ENCODE data around the gene GBGT1.
"Not testable (repeated sequence)": the region's sequence is repeated elsewhere in the genome, so short reads cannot be mapped to it uniquely, and the experiment has no call there.

The GBGT1 gene

GRCh38 chr9:133199648-133200321 lies 36.1 kb upstream of the GBGT1 start:
- DNase-seq (ENCODE audit: low spot score) = no peak

GRCh38 chr9:133195029-133195428 lies 31.3 kb upstream of the GBGT1 start:
- DNase-seq (ENCODE audit: low spot score) = no peak

- no peak for DNase-seq (ENCODE audit: low spot score)
Observed at GRCh38 chr9:133194597-133194996, 30.9 kb upstream of the GBGT1 start.

- DNase-seq (ENCODE audit: low spot score) = no peak
Observed at GRCh38 chr9:133191989-133192388, 28.3 kb upstream of the GBGT1 start.

GRCh38 chr9:133189826-133190225 lies 26.1 kb upstream of the GBGT1 start:
- DNase-seq (ENCODE audit: low spot score) = no peak

- DNase-seq (ENCODE audit: low spot score) = no peak
Observed at GRCh38 chr9:133188843-133189180, 25.1 kb upstream of the GBGT1 start.

GRCh38 chr9:133188006-133188842 lies 24.5 kb upstream of the GBGT1 start:
- peak; percentile 54 for DNase-seq (ENCODE audit: low spot score)

GRCh38 chr9:133187561-133188005 lies 23.9 kb upstream of the GBGT1 start:
- no peak for DNase-seq (ENCODE audit: low spot score)

GRCh38 chr9:133186736-133187135 lies 23.0 kb upstream of the GBGT1 start:
- no peak for DNase-seq (ENCODE audit: low spot score)

GRCh38 chr9:133184971-133185370 lies 21.3 kb upstream of the GBGT1 start:
- DNase-seq (ENCODE audit: low spot score) = peak; percentile 68

- no peak for DNase-seq (ENCODE audit: low spot score)
Observed at GRCh38 chr9:133182151-133182550, 18.4 kb upstream of the GBGT1 start.

- DNase-seq (ENCODE audit: low spot score) = no peak
Observed at GRCh38 chr9:133181561-133181960, 17.8 kb upstream of the GBGT1 start.

GRCh38 chr9:133180953-133181352 lies 17.2 kb upstream of the GBGT1 start:
- no peak for DNase-seq (ENCODE audit: low spot score)

- no peak for DNase-seq (ENCODE audit: low spot score)
Observed at GRCh38 chr9:133173056-133173455, 9.3 kb upstream of the GBGT1 start.

GRCh38 chr9:133171161-133171961 lies 7.6 kb upstream of the GBGT1 start:
- DNase-seq (ENCODE audit: low spot score) = no peak

- no peak for DNase-seq (ENCODE audit: low spot score)
Observed at GRCh38 chr9:133170716-133171115, 7.0 kb upstream of the GBGT1 start.

- DNase-seq (ENCODE audit: low spot score) = not testable (repeated sequence)
Observed at GRCh38 chr9:133169687-133170086, 6.0 kb upstream of the GBGT1 start.

GRCh38 chr9:133169102-133169501 lies 5.4 kb upstream of the GBGT1 start:
- no peak for DNase-seq (ENCODE audit: low spot score)

GRCh38 chr9:133168432-133168831 lies 4.7 kb upstream of the GBGT1 start:
- no peak for DNase-seq (ENCODE audit: low spot score)

- DNase-seq (ENCODE audit: low spot score) = no peak
Observed at GRCh38 chr9:133167769-133168168, 4.1 kb upstream of the GBGT1 start.

- no peak for DNase-seq (ENCODE audit: low spot score)
Observed at GRCh38 chr9:133167096-133167730, 3.5 kb upstream of the GBGT1 start.

GRCh38 chr9:133166392-133166791 lies 2.7 kb upstream of the GBGT1 start:
- DNase-seq (ENCODE audit: low spot score) = no peak
